HL-60 (cell line): ENCODE measurements around the gene SIGLEC7.

Experiments
- CTCF ChIP-seq: IDR thresholded peaks from one replicate; pipeline ENCODE4 v1.5.1; 2011; ENCODE audit warnings: low read length, control low read depth, inconsistent platforms; ENCODE audit not compliant: insufficient read depth
- POLR2AphosphoS5 ChIP-seq: IDR thresholded peaks from 2 replicates; pipeline ENCODE4 v1.6.1; 2012; ENCODE audit warnings: low read depth
- REST ChIP-seq: IDR thresholded peaks from 2 replicates; pipeline ENCODE4 v1.6.1; 2012; ENCODE audit warnings: low read depth; ENCODE audit not compliant: insufficient replicate concordance

GRCh38 chr19:51101171-51101865, 40.8 kb upstream of the SIGLEC7 start:
- no peak for TF ChIP-seq CTCF
- TF ChIP-seq POLR2AphosphoS5 = no peak
- no peak for TF ChIP-seq REST
